HCT116 (cell line): ENCODE results near the gene ZSCAN29. TPM values are rescaled to one million over a fixed set of nuclear protein-coding genes. Genes with fewer than 3 reads are reported as not detected.
A peak's percentile ranks its signal among the peaks of the same experiment; 100 is the strongest.

Experiments
- ATAC-seq: fragments of 200-7000 bp; cut with Tn5 transposase; 2 replicates; pipeline ENCODE4 v1.9.1; 2020; ENCODE audit warnings: mild to moderate bottlenecking, moderate library complexity
- BruUV-seq: library from RNA; stranded (reverse); fragments of 400-500 nt; replicated peaks from 2 replicates; lab custom pipeline; 2021; lab: Mats Ljungman, UMichigan
- CTCF ChIA-PET: fragments of 300-600 bp; sonication (Branson Sonifier 250); formaldehyde crosslinking; loops from one replicate; lab custom pipeline; 2021; ENCODE audit warnings: antibody characterized with exemption; lab: Charles Lee
- POLR2A ChIA-PET: fragments of 300-600, 350-600 bp; sonication (Branson Sonifier 250); formaldehyde crosslinking; loops from one replicate; lab custom pipeline; 2021; ENCODE audit warnings: antibody characterized with exemption; lab: Charles Lee
- RAD21 ChIA-PET, 2 experiments: fragments of 300-600 bp; sonication (Branson Sonifier 250); formaldehyde crosslinking; loops; one replicate each; lab custom pipeline; 2023; ENCODE audit warnings: low total read pairs in 2 of 2; ENCODE audit not compliant: uncharacterized antibody in 2 of 2, unreplicated experiment in 2 of 2, low non-redundant PET in 1 of 2; lab: Charles Lee
- DNase-seq: peaks from one replicate; pipeline ENCODE4 v3.0.0-alpha.2; 2010; ENCODE audit warnings: low read depth, low spot score
- H2AFZ ChIP-seq: fragments of 200-600 bp; shearing (Covaris generic), sonication (generic); 2 replicates; pipeline ENCODE4 v1.6.1; 2017; ENCODE audit warnings: low read depth, mixed run types, mixed read lengths, antibody characterized with exemption, low read length; ENCODE audit not compliant: poor library complexity, severe bottlenecking
- H3K27ac ChIP-seq: 2 replicates; pipeline ENCODE4 v1.5.1; 2012; ENCODE audit warnings: low read depth, low read length
- H3K27me3 ChIP-seq: fragments of 200-600 bp; sonication (generic); 2 replicates; pipeline ENCODE4 v1.6.1; 2016; ENCODE audit warnings: mixed run types, low read length, mixed read lengths; ENCODE audit not compliant: insufficient read depth
- H3K36me3 ChIP-seq, 2 experiments: fragments of 200-500 bp in 1 of 2; fragments of 200-600 bp in 1 of 2; sonication (Bioruptor generic) in 1 of 2; sonication (generic) in 1 of 2; 2 replicates each; pipeline versions ENCODE4 v1.5.1 to v1.6.1; 2014 to 2016; ENCODE audit warnings: low read length in 2 of 2, inconsistent platforms in 1 of 2, mixed read lengths in 1 of 2, mixed run types in 1 of 2; ENCODE audit not compliant: insufficient read depth in 2 of 2, control insufficient read depth in 1 of 2
- H3K4me1 ChIP-seq, 2 experiments: fragments of 200-600 bp in 1 of 2; sonication (generic) in 1 of 2; 2 replicates each; pipeline versions ENCODE4 v1.5.1 to v1.6.1; 2012 to 2017; ENCODE audit warnings: low read length in 2 of 2, inconsistent platforms in 1 of 2, mild to moderate bottlenecking in 1 of 2, mixed read lengths in 1 of 2, mixed run types in 1 of 2, moderate library complexity in 1 of 2; ENCODE audit not compliant: insufficient read depth in 2 of 2, control insufficient read depth in 1 of 2
- H3K4me2 ChIP-seq: fragments of 200-600 bp; sonication (generic); 2 replicates; pipeline ENCODE4 v1.6.1; 2017; ENCODE audit warnings: mixed run types, low read length, mixed read lengths
- H3K4me3 ChIP-seq, 2 experiments: fragments of 200-600 bp in 1 of 2; sonication (generic) in 1 of 2; replicated peaks in 1 of 2; 2 replicates each; pipeline ENCODE4 v1.5.1; 2011 to 2016; ENCODE audit warnings: low read length in 2 of 2, control low read depth in 1 of 2, low read depth in 1 of 2, mild to moderate bottlenecking in 1 of 2, mixed read lengths in 1 of 2, mixed run types in 1 of 2
- H3K79me2 ChIP-seq: fragments of 200-600 bp; sonication (generic); 2 replicates; pipeline ENCODE4 v1.6.1; 2017; ENCODE audit warnings: mild to moderate bottlenecking, mixed run types, low read length, moderate library complexity, mixed read lengths; ENCODE audit not compliant: insufficient read depth
- H3K9ac ChIP-seq: fragments of 200-600 bp; sonication (generic); 2 replicates; pipeline ENCODE4 v1.6.1; 2016; ENCODE audit warnings: low read length, mixed read lengths
- H3K9me2 ChIP-seq: fragments of 200-600 bp; sonication (generic), shearing (Covaris generic); 2 replicates; pipeline ENCODE4 v1.6.1; 2017; ENCODE audit warnings: mixed run types, mild to moderate bottlenecking, moderate library complexity; ENCODE audit not compliant: insufficient read depth
- H3K9me3 ChIP-seq, 2 experiments: fragments of 200-500 bp in 1 of 2; fragments of 200-600 bp in 1 of 2; sonication (Bioruptor generic) in 1 of 2; sonication (generic) in 1 of 2; 2 replicates each; pipeline ENCODE4 v1.6.1; 2014 to 2017; ENCODE audit warnings: low read length in 2 of 2, mixed read lengths in 2 of 2, inconsistent platforms in 1 of 2, low read depth in 1 of 2, mild to moderate bottlenecking in 1 of 2, mixed run types in 1 of 2, moderate library complexity in 1 of 2; ENCODE audit not compliant: control insufficient read depth in 1 of 2, insufficient read depth in 1 of 2
- H4K20me1 ChIP-seq: fragments of 200-600 bp; sonication (generic), shearing (Covaris generic); 2 replicates; pipeline ENCODE4 v1.6.1; 2017; ENCODE audit warnings: mixed run types, mild to moderate bottlenecking, moderate library complexity; ENCODE audit not compliant: insufficient read depth
- CEBPB ChIP-seq: IDR thresholded peaks from 2 replicates; pipeline ENCODE4 v1.6.1; 2012; ENCODE audit warnings: low read depth
- EGR1 ChIP-seq: IDR thresholded peaks from 2 replicates; pipeline ENCODE4 v1.6.1; 2012; ENCODE audit warnings: low read depth
- EZH2phosphoT487 ChIP-seq: fragments of 200-600 bp; IDR thresholded peaks from 2 replicates; pipeline ENCODE4 v1.6.1; 2018; ENCODE audit warnings: antibody characterized with exemption, borderline replicate concordance
- FOSL1 ChIP-seq: IDR thresholded peaks from 2 replicates; pipeline ENCODE4 v1.6.1; 2012; ENCODE audit warnings: low read depth
- JUND ChIP-seq: IDR thresholded peaks from 2 replicates; pipeline ENCODE4 v1.6.1; 2012
- RAD21 ChIP-seq: IDR thresholded peaks from 2 replicates; pipeline ENCODE4 v1.6.1; 2012; ENCODE audit warnings: low read depth, mild to moderate bottlenecking
- SP1 ChIP-seq: IDR thresholded peaks from 2 replicates; pipeline ENCODE4 v1.6.1; 2012; ENCODE audit warnings: low read depth
- SRF ChIP-seq: IDR thresholded peaks from 2 replicates; pipeline ENCODE4 v1.6.1; 2012; ENCODE audit warnings: low read depth
- TCF7L2 ChIP-seq: IDR thresholded peaks from 2 replicates; pipeline ENCODE4 v1.7.0; 2011; ENCODE audit warnings: borderline replicate concordance, inconsistent platforms; ENCODE audit not compliant: insufficient read depth, insufficient read length; ENCODE audit errors: extremely low read depth
- ZNF274 ChIP-seq: fragments of 200-500 bp; sonication (Bioruptor generic); IDR thresholded peaks from 2 replicates; pipeline ENCODE4 v1.6.1; 2014; ENCODE audit warnings: mild to moderate bottlenecking, low read depth, low read length, inconsistent platforms
- intact Hi-C: fragments of 100-400 bp; cut with micrococcal nuclease; formaldehyde crosslinking; loops from 2 replicates; pipeline ENCODE4 v1.10.0; 2022
- total RNA-seq: library from RNA; stranded (reverse); gene quantifications from one replicate; pipeline ENCODE4 v1.2.1, GENCODE V29; 2021; ENCODE audit not compliant: unreplicated experiment
- TF ChIP-seq, protein P1 (sequence below), 3 experiments: fragments of 200-600 bp in 1 of 3; sonication (generic) in 1 of 3; IDR thresholded peaks in 2 of 3; conservative IDR thresholded peaks in 1 of 3; 2 replicates each; pipeline ENCODE4 v1.5.1; 2012 to 2017; ENCODE audit warnings: low read depth in 2 of 3, low read length in 2 of 3, antibody characterized with exemption in 1 of 3, borderline replicate concordance in 1 of 3, control low read depth in 1 of 3, mild to moderate bottlenecking in 1 of 3, mixed read lengths in 1 of 3, mixed run types in 1 of 3, moderate library complexity in 1 of 3; ENCODE audit not compliant: insufficient read depth in 1 of 3
- TF ChIP-seq, protein P2 (sequence below): IDR thresholded peaks from 2 replicates; pipeline ENCODE4 v1.6.1; 2012
- TF ChIP-seq, protein P3 (sequence below): IDR thresholded peaks from 2 replicates; pipeline ENCODE4 v1.6.1; 2012; ENCODE audit warnings: low read depth

The ZSCAN29 gene
- total RNA-seq, 1 experiment from 2014 or later, result 27.3 TPM

DNA sequence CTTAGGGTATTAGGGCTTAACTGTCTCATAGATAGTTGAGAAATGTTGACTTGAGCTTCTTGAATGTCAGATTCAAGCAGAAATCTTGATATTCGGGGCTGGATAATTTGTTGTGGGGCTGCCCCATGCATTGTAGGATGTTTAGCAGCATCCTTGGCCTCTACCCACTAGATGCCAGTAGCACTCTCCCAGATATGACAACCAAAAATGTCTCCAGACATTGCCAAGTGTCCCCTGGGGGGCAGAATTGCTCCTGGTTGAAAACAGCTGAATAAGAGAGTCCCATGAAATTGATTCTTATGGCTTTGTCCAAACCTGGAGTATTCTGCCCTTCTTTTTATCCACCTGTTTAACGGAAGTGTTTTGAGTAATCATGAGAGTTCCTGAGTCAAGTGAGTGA, 24.5 kb downstream of the ZSCAN29 start:
- Histone ChIP-seq H3K4me1 (no peaks in the 10 kb centered on the region), H2AFZ (no peak overlapping the region), H3K9me2 (no peaks in the 10 kb centered on the region), H4K20me1 (no peaks in the 10 kb centered on the region), H3K9ac (no peak overlapping the region), H3K9me3 (no peaks in the 10 kb centered on the region), H3K27me3 (no peaks in the 10 kb centered on the region)
- POLR2A ChIA-PET, result no interaction called here
- RAD21 ChIA-PET, result no interaction called here
- CTCF ChIA-PET, result interaction anchor here (1.2 to 2.5 kb wide), 2 partner anchors 9 to 431 kb away, joined by 5 to 10 read pairs; partner anchors contain the start of gene ELL3
- peak; percentile 78 for ATAC-seq
- intact Hi-C loops, result no loop called here
- TF ChIP-seq EZH2phosphoT487 (no peak), RAD21 (peak; percentile 60)
- TF ChIP-seq, protein P1, sequence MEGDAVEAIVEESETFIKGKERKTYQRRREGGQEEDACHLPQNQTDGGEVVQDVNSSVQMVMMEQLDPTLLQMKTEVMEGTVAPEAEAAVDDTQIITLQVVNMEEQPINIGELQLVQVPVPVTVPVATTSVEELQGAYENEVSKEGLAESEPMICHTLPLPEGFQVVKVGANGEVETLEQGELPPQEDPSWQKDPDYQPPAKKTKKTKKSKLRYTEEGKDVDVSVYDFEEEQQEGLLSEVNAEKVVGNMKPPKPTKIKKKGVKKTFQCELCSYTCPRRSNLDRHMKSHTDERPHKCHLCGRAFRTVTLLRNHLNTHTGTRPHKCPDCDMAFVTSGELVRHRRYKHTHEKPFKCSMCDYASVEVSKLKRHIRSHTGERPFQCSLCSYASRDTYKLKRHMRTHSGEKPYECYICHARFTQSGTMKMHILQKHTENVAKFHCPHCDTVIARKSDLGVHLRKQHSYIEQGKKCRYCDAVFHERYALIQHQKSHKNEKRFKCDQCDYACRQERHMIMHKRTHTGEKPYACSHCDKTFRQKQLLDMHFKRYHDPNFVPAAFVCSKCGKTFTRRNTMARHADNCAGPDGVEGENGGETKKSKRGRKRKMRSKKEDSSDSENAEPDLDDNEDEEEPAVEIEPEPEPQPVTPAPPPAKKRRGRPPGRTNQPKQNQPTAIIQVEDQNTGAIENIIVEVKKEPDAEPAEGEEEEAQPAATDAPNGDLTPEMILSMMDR (IDR thresholded peaks at IDR 0.05 in 2 of 3, conservative IDR thresholded peaks at IDR 0.05 in 1 of 3; ENCODE audit: borderline replicate concordance in 1 of 3, insufficient read depth in 1 of 3, low read depth in 2 of 3, low read length in 2 of 3), result peak; percentile 34 to 90 (median 38); a peak in 5 of 6 replicates
- TF ChIP-seq, all 23 proteins: peak for 2
- H3K27ac ChIP-seq, result no peak overlapping the region
- H3K4me2 ChIP-seq, result no peak overlapping the region
- H3K4me3 ChIP-seq, result no peak overlapping the region
- BruUV-seq, result no TSS peak
- H3K36me3 ChIP-seq, result no peaks in the 10 kb centered on the region
- H3K79me2 ChIP-seq, result no peaks in the 10 kb centered on the region
- DNase-seq, result no peak

DNA sequence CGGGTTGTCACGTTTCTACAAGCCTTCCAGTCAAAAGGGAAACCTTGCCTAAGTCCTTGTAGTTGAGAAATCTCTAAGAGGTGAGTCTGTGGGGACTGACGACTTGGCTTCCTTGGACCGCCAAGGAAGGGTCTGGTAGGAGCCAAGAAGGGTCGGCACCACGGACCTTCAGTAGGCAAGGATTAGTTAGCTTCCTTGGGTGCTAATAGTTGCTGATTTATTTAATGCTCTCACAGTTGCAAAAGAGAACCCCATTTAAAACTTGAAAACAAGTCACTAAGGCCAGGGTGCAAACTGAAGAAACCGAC, 40.1 kb downstream of the ZSCAN29 start:
- H3K27ac ChIP-seq, result peak overlapping the region; percentile 65; the same call in 1 of the 2 replicates
- RAD21 ChIA-PET, result no interaction called here
- peak overlapping the region; percentile 67 for H3K9ac ChIP-seq
- H3K27me3 ChIP-seq, result no peaks in the 10 kb centered on the region
- peak overlapping the region; percentile 61 for H3K4me2 ChIP-seq
- H3K9me3 ChIP-seq, result no peaks in the 10 kb centered on the region
- intact Hi-C loops, result no loop called here
- no peak for TF ChIP-seq SP1
- TF ChIP-seq RAD21, result no peak
- TF ChIP-seq ZNF274, result no peak
- no peak for TF ChIP-seq CEBPB
- no peak for TF ChIP-seq TCF7L2
- TF ChIP-seq EZH2phosphoT487, result no peak
- TF ChIP-seq JUND, result no peak
- TF ChIP-seq, protein P2, sequence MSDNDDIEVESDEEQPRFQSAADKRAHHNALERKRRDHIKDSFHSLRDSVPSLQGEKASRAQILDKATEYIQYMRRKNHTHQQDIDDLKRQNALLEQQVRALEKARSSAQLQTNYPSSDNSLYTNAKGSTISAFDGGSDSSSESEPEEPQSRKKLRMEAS, result no peak
- no peak for TF ChIP-seq FOSL1
- TF ChIP-seq, protein P3, sequence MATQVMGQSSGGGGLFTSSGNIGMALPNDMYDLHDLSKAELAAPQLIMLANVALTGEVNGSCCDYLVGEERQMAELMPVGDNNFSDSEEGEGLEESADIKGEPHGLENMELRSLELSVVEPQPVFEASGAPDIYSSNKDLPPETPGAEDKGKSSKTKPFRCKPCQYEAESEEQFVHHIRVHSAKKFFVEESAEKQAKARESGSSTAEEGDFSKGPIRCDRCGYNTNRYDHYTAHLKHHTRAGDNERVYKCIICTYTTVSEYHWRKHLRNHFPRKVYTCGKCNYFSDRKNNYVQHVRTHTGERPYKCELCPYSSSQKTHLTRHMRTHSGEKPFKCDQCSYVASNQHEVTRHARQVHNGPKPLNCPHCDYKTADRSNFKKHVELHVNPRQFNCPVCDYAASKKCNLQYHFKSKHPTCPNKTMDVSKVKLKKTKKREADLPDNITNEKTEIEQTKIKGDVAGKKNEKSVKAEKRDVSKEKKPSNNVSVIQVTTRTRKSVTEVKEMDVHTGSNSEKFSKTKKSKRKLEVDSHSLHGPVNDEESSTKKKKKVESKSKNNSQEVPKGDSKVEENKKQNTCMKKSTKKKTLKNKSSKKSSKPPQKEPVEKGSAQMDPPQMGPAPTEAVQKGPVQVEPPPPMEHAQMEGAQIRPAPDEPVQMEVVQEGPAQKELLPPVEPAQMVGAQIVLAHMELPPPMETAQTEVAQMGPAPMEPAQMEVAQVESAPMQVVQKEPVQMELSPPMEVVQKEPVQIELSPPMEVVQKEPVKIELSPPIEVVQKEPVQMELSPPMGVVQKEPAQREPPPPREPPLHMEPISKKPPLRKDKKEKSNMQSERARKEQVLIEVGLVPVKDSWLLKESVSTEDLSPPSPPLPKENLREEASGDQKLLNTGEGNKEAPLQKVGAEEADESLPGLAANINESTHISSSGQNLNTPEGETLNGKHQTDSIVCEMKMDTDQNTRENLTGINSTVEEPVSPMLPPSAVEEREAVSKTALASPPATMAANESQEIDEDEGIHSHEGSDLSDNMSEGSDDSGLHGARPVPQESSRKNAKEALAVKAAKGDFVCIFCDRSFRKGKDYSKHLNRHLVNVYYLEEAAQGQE, result no peak
- TF ChIP-seq SRF, result no peak
- no peak for TF ChIP-seq EGR1
- H3K9me2 ChIP-seq, result no peaks in the 10 kb centered on the region
- ATAC-seq (peak; percentile 36; the same call in 1 of the 2 replicates), DNase-seq (no peak)
- peak overlapping the region; percentile 64 to 70 for H3K4me3 ChIP-seq
- POLR2A ChIA-PET, result no interaction called here
- H4K20me1 ChIP-seq, result no peaks in the 10 kb centered on the region
- H2AFZ ChIP-seq, result no peak overlapping the region
- no peaks in the 10 kb centered on the region for H3K36me3 ChIP-seq
- H3K79me2 ChIP-seq, result peaks cover 10% of the 10 kb centered on the region; the same call in 1 of the 2 replicates
- peaks cover 4 to 14% of the 10 kb centered on the region in 2 experiments; a peak in 3 of 4 replicates for H3K4me1 ChIP-seq
- CTCF ChIA-PET, result no interaction called here
- TSS peak; percentile 92 for BruUV-seq
